Islet precursor cell (in vitro differentiated cells): ENCODE data around the gene NSMCE4A.
"Not testable (repeated sequence)": the region's sequence is repeated elsewhere in the genome, so short reads cannot be mapped to it uniquely, and the experiment has no call there.

Source experiments
- DNase-seq: peaks from one replicate; pipeline ENCODE4 v3.0.0-alpha.2; 2018

NSMCE4A gene

DNA sequence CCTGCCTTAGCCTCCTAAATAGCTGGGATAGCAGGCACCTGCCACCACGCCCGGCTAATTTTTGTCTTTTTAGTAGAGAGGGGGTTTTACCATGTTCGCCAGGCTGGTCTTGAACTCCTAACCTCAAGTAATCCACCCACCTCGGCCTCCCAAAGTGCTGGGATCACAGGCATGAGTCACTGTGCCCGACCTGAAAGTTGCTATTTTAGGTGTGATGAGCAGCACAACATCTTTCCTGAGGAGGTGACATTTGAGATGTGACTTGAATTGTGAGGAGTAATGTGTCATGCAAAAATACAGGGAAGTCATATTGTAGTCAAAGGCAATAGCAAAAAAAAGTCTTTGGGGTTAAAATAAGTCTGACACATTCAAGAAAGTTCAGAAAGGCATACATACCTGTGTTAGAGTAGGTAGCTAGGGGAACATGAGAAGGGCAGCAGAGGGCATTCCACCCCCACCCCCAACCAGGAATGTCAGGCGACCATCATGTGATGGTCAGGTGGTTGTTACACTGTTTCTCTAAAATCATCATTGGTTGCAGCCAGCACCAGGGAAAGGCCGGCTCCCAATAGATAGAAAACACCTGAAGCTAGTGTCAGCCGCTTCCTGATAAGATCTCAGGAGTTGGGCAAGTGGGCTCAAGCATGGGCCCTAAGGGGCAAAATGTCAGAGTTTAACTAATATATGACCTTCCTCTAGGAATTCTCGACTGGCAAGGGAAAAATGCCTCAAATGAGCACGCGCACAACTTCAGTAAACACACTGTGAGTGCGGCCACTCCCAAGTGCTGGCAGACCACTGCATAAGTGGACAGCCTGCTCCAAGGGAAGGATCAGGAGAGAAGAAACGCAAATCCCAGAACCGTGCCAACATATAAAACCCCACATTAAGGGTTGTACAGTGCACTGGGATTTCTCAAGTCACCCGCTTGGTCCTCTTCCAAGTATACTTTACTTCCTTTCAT, 13.6 kb upstream of the NSMCE4A start, which contains the start of gene TACC2:
Gene TACC2 (plus strand): TSS at position 803 of the 964 bp plus-strand sequence. CDS start 32,819 bp downstream, outside the sequence.
- DNase-seq, result peak; percentile 54

GRCh38 chr10:121984463-121984862, 9.4 kb upstream of the NSMCE4A start:
- DNase-seq, result no peak

DNA sequence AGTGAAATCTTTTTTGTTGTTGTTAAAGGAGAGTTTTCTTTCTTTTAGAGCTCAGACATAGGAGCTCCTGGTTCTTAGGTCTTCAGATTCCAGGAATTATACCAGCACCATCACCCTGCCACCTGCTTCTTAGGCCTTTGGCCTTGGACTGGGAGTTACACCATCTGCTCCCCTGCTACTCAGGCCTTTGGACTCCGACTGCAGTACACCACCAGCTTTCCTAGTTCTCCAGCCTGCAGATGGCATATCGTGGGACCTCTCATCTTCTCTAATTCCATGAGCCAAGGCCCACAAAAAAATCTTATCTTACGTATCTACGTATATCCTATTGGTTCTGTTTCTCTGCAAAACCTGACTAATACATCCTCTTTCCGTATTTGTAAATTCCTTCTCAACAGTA, 8.8 kb upstream of the NSMCE4A start:
- DNase-seq, result no peak

DNA sequence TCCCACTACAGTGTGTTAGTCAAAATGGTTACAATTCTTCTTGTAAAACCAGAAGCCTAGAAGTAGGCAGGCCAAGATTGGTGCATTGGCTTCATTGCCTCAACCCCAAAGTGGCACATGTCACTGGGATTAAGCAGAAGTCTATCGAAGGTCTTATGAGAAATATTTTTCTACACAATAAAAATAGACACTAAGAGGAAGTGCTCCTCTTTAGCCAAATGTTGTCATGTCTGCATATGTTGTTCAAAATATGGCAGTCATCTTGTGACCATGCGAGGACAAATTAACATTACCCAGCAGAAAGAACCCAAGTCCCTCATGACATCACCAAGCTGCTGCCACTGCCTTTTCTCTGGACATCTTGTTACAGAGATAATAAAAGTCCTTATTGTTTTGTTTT, 6.3 kb upstream of the NSMCE4A start:
- DNase-seq, result no peak

DNA sequence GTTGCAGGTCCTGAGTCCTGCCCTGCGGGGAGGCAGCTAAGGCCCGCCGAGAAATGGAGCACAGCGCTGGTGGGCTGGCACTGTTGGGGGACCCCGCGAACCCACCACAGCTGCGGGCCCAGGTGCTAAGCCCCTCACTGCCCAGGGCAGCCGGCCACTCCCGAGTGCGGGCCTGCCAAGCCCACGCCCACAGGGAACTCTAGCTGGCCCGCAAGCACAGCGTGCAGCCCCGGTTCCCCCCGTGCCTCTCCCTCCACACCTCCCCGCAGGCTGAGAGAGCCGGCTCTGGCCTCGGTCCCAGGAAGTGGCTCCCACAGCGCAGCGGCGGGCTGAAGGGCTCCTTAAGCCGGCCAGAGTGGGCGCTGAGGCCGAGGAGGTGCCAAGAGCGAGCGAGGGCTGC, 3.5 kb upstream of the NSMCE4A start:
- no peak for DNase-seq

DNA sequence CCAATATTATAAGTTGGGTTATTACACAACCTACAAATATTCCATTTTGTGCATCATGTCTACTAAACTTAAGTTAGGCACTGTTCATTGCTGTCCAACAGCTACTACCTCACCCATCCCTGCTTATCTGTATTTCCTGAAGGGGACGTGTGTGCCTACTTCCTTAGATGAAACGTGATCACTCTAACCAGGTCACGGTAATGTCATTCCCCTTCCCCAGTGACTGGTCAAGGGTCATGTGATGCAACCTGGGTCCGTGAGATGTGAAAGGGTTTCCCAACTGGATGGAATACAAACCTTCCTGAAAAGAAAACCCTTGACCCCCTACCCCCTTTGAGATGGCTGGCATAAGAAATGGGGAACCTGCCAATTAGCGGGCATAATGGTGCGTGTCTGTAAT, 1.6 kb upstream of the NSMCE4A start:
- DNase-seq, result no peak

- DNase-seq, result no peak
These were observed 474 bp upstream of the NSMCE4A start for GRCh38 chr10:121975295-121976086.

DNA sequence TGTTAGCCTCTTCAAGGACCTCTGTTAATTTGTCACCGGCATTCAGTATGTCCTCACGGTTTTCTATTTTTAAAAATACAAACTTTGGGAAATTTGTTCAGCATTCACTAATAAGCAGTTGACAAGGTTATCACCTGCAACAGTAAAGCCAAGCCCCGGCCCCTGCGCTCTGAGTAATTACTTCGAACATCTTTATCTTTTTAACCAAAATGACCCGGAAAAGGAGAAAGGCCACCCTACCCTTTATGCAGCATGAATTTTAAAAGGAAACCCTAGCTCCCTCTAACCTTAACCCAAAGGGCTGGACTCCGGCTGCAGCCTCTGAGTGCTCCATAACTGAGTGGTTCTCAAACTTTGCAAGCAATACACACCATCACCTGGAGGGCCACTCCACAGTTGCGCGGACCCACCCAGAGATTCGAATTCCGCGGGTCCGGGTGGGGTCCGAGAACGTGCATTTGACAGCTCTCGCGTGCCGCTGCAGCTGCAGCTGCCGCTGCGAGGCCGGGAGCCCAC, 940 bp downstream of the NSMCE4A start:
- peak; percentile 71 for DNase-seq

DNA sequence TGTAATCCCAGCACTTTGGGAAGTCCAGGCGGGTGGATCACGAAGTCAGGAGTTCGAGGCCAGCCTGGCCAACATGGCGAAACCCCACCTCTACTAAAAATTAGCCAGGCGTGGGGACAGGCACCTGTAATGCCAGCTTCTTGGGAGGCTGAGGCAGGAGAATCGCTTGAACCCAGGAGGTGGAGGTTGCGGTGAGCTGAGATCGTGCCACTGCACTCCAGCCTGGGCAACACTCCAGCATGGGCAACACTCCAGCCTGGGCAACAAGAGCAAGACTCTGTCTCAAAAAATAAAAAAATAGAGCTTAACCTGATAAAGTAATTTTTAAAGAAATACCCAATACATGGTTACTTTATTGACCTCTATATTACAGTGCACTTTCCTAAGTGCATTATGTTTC, 5.9 kb downstream of the NSMCE4A start:
- not testable (repeated sequence) for DNase-seq

DNA sequence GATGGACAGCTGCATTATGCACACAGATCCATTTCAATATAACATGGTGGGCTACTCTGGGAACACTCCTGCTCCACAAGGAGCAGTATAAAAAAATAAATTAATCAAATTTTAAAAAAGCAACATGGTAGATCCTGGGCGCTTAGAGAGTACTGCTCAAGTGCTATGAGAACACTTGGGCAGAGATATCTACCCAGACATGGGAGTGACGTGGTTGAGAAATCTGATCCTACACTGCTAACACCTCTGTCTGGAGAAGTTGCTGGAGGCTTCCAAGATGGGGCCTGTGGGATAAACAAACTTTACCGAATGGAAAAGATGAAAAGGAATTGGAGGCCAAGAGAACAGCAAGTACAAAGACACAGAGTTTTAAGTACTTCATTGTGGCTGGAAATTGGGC, 9.0 kb downstream of the NSMCE4A start:
- DNase-seq, result no peak

DNA sequence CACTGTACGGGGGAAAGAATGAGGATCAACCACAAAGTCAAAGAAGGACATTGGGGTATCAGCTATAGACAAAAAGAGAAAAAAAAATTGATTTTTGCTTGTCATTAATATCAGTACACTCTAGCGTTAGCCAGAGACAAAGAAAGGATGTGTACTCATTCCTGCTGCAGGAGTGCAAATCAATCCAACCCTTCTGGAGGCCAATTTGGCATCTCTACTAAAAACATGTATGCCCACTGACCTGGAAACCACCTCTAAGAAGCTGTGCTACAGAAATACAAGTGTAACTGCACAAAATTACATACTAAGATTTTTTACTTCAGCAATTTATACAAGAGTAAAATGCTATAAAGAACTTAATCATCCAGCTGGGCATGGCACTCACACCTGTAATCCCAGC, 13.6 kb downstream of the NSMCE4A start:
- DNase-seq, result no peak

DNA sequence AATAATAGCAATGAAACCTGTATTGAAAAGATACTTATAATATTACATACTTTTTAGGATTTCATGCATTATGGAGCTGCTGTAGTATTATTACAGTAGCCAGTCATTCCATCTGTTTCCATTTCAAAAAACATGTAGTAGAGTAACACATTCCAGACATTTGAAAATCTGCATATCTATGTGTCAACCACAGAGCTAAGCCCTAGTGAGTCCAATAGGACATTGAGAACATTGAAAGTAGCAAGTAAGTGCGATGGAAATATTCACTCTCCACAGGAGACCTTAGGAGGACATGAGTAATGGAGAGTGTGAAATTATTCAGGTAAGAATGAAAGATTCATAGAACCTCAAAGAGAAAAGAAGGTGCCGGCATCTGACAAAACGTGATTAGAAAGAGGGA, 15.3 kb downstream of the NSMCE4A start:
- DNase-seq, result no peak

DNA sequence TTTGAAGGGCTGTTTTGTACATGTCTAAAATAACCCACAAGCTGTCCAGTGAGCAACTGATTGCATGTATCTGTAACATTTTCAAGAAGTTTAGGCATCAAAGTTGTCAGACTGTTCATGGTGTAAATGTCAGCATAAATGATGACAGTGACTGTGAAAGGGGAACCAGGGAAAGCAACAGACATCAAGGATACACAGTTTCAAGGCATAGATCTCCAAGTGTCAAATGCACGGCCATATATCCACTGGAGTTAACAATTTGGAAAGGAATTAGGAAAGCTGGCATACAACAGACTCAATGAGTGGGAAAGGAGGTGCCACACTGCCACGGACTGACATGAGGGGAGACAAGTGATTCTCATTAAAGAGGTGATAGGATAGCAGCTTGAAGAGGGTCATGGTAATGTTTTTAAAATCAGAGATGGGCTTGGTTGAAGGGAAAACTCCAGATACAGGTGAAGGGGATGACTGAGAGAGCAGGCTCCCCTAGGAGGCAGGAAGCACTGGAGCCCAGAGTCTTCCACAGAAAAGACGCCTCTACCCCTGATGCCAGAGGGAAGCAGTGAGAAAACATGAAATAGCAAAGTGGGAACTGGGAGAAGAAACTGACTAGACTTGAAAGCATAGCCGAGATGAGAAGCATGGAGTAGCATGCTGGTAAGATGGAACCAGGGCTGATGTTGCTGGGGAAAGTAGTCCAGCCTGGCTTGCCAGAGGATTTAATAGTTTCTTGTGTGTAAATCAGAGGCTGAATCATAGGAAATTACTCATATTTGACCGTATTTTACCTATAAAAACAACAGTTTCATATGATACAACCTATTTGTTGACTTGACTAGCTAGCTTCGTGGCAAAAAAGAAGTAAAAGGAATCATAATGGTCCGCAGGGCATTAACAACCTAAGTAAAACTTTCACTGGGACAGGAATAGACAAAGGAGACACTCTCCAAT, 18.6 kb downstream of the NSMCE4A start:
- DNase-seq, result no peak

DNA sequence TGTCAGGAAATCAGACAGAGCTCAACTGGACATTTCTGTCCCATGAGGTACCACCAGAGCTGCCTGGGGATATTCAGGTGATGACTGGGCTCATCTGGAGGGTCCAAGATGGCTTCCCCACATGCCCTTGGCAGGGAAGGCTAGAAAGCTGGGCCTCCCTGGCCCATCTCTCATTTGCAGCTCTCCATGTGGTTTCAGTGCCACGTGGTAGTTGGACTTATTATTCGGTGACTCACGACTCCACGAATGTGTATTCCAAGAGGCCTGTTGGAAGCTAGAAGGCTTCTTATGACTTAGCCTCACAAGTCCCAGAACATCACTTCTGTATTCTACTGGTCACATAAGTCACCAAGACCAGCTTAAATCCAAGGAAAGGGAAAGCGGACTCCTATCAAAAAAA, 22.8 kb downstream of the NSMCE4A start:
- DNase-seq, result no peak

- DNase-seq, result no peak
These were observed 25.6 kb downstream of the NSMCE4A start for GRCh38 chr10:121949451-121949850.

- no peak for DNase-seq
These were observed 26.0 kb downstream of the NSMCE4A start for GRCh38 chr10:121949049-121949448.

DNA sequence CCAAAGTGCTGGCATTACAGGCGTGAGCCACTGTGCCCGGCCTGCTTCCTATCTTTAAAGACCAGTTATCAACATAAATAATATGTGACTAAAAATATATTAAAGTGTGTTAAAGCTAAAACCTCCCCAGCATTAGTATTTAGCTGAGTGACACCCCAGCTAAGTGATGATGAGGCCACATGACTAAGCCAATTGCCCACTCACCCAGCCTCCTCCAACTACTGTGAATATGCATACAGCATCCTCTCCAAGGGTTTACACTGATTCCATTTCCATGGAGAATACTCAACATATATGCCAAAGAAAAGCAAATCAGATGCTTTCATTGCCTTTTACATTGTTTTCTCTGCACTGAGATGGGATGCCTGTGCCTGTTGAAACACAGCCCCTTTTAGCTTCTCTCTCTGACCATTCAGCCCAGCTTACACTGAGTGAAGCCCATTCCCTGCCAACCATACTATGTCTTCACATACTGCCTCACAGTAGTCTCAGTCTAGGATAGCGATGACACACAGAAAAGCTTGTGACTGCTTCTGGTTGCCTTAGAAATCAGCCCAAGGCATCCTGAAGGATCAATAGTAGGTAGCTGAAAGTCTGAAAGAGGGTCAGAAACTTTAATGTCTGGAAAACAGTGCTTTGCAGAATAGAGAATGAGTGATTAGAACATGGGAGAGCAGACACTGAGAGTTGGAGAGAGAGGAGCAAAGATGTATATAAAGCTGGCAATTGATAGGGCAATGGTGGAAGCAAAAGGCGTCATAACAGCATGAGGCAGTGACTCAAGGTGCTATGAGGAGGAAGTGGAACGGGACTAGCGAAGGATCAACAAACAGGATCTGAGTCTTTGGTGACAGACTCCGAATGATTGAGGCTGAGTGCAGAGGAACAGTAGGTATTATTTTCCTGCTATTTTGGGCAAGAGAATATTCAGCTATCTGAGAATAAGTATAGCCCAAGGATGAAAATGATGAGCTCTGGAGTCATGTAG, 27.4 kb downstream of the NSMCE4A start:
- DNase-seq, result no peak

- no peak for DNase-seq
These were observed 32.1 kb downstream of the NSMCE4A start for GRCh38 chr10:121942749-121943416.

DNA sequence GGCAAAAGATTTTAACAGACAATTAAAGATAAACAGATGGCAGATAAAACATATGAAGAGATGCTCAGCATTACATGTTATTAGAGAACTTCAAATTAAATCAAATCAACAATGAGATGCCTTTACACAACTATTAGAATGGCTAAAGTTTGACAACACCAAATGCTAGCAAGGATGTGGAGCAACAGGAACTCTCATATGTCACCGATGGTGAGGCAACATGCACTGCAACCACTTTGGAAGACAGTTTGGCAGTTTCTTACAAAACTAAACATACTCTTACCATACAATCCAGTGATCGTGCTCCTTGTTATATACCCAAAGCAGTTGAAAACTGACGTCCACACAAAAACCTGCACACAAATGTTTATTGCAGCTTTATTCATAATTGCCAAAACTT, 33.5 kb downstream of the NSMCE4A start:
- DNase-seq, result no peak

GRCh38 chr10:121936295-121936694, 38.7 kb downstream of the NSMCE4A start:
- DNase-seq, result no peak

DNA sequence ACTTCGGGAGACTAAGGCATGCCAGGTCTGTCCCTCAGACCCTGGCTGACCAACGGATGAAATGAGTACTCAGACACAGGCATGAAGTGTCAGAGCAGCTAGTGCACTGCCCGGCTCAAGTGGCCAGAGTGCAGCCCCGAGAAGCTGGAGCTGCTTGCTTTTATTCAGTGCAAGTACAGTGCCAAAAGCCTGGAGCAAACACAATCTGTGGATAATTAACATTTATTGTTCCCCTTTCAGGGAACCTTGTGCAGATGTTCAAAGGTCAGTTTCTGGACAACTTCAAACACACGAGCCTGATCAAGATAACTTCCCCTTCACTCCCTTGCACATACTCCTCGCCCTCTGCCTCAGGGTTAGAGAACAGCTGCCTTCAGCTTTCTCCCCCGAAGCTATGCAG, 39.3 kb downstream of the NSMCE4A start:
- DNase-seq, result no peak
